Panc1 (cell line): ENCODE measurements around the gene EPS8L2.

Experiments used
- POLR2AphosphoS5 ChIP-seq: IDR thresholded peaks from 2 replicates; pipeline ENCODE4 v1.6.1; 2012; ENCODE audit warnings: mild to moderate bottlenecking, low read depth, low read length, moderate library complexity
- SIN3A ChIP-seq: IDR thresholded peaks from 2 replicates; pipeline ENCODE4 v1.6.1; 2012; ENCODE audit warnings: low read depth, mild to moderate bottlenecking, low read length, moderate library complexity, borderline replicate concordance; ENCODE audit not compliant: insufficient read depth
- TF ChIP-seq, protein P1 (sequence below): fragments of 450-650 bp; IDR thresholded peaks from 2 replicates; pipeline ENCODE4 v1.5.1; 2017; ENCODE audit warnings: mild to moderate bottlenecking

DNA sequence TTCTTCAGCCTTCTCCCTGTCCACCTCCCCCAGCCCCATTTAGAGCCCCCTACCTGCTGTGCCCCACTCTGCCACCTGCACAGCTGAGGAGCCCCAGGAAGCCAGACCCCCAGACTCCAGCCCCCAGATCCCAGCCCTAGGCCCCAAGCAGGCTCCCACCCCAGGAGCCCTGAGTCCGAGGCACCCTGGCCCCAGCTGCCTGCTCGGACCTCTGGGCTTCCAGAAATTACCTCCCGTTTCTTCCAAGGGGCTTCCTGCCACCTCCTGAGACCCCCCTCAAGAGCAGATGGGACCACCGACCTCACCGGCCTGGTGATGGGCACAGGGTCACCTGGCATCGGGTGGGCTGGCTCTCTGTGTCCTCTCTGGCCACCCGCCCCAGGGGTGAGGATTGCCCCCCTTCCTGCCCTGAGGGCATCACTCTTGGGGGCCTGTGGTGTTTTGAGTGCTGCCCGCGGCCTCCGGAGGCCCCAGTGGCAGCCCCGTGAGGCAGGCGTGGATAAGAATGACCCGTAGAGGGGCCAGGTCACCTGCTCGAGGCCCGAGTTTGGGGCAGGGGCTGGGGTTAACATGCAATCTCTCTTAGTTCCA lies 23.0 kb downstream of the EPS8L2 start:
- TF ChIP-seq, protein P1, sequence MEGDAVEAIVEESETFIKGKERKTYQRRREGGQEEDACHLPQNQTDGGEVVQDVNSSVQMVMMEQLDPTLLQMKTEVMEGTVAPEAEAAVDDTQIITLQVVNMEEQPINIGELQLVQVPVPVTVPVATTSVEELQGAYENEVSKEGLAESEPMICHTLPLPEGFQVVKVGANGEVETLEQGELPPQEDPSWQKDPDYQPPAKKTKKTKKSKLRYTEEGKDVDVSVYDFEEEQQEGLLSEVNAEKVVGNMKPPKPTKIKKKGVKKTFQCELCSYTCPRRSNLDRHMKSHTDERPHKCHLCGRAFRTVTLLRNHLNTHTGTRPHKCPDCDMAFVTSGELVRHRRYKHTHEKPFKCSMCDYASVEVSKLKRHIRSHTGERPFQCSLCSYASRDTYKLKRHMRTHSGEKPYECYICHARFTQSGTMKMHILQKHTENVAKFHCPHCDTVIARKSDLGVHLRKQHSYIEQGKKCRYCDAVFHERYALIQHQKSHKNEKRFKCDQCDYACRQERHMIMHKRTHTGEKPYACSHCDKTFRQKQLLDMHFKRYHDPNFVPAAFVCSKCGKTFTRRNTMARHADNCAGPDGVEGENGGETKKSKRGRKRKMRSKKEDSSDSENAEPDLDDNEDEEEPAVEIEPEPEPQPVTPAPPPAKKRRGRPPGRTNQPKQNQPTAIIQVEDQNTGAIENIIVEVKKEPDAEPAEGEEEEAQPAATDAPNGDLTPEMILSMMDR, result no peak
- TF ChIP-seq POLR2AphosphoS5 (peak; percentile 10; the same call in 1 of the 2 replicates), SIN3A (no peak)
